H1 (cell line): ENCODE results near the gene OTOP3. TPM values are rescaled to one million over a fixed set of nuclear protein-coding genes. Genes with fewer than 3 reads are reported as not detected.

ENCODE experiments used
- CBX8 ChIP-seq: fragments of 300-800, 300-1000 bp; sonication (generic); IDR thresholded peaks from 2 replicates; pipeline ENCODE4 v1.7.1; 2016; ENCODE audit warnings: low read depth, low read length, borderline replicate concordance
- CREB1 ChIP-seq: IDR thresholded peaks from 2 replicates; pipeline ENCODE4 v1.6.1; 2012; ENCODE audit warnings: inconsistent platforms
- MAFK ChIP-seq: IDR thresholded peaks from 2 replicates; pipeline ENCODE4 v1.6.1; 2012; ENCODE audit warnings: low read depth, mild to moderate bottlenecking, improper control_type of control experiment, low read length
- RFX5 ChIP-seq: IDR thresholded peaks from 2 replicates; pipeline ENCODE4 v1.6.1; 2011; ENCODE audit warnings: low read depth, low read length, improper control_type of control experiment, borderline replicate concordance
- SRF ChIP-seq: IDR thresholded peaks from 2 replicates; pipeline ENCODE4 v1.6.1; 2011; ENCODE audit warnings: mild to moderate bottlenecking, low read depth, low read length, moderate library complexity
- polyA plus RNA-seq, 7 experiments: library from polyadenylated mRNA; depleted of rRNA in 3 of 7; stranded (reverse) in 5 of 7; unstranded in 2 of 7; fragments of >200 nt in 5 of 7; fragments of 200-250 nt in 2 of 7; gene quantifications; 1 replicate in 5 of 7; 2 replicates in 1 of 7; 4 replicates in 1 of 7; pipeline versions ENCODE4 v1.2.1 to v1.2.3, GENCODE V29; 2011 to 2013; ENCODE audit warnings: missing spikeins in 2 of 7, mixed read lengths in 2 of 7
- total RNA-seq: library from RNA; stranded (reverse); fragmentation: NEBNext Ultra II Directional; extraction: Animal tissue kit (Norgen Biotek cat#: 25700); gene quantifications from 2 replicates; pipeline ENCODE4 v1.2.1, GENCODE V29; 2021

Gene OTOP3
- total and polyA plus RNA-seq, 2 of the 8 experiments (the other 6 are each of a cell fraction or from before 2014, with no cell fraction given): 0.05 TPM; not detected in 1

GRCh38 chr17:74951065-74951464 is 15.4 kb downstream of the OTOP3 start (continued):
- no peak for TF ChIP-seq MAFK
- no peak for TF ChIP-seq CREB1
- TF ChIP-seq RFX5: no peak
- TF ChIP-seq CBX8: no peak
- TF ChIP-seq SRF: no peak
